Ishikawa (cell line): Measurements from ENCODE around the gene PRR16.

Experiments
- CEBPB ChIP-seq: IDR thresholded peaks from 2 replicates; pipeline ENCODE4 v1.6.1; 2012
- EP300 ChIP-seq: IDR thresholded peaks from 2 replicates; pipeline ENCODE4 v1.6.1; 2012; ENCODE audit warnings: borderline replicate concordance
- RAD21 ChIP-seq: IDR thresholded peaks from 2 replicates; pipeline ENCODE4 v1.6.1; 2012; ENCODE audit warnings: low read depth
- TAF1 ChIP-seq: IDR thresholded peaks from 2 replicates; pipeline ENCODE4 v1.6.1; 2012; ENCODE audit warnings: low read depth, mild to moderate bottlenecking
- TEAD4 ChIP-seq: IDR thresholded peaks from 2 replicates; pipeline ENCODE4 v1.6.1; 2012
- YY1 ChIP-seq: IDR thresholded peaks from 2 replicates; pipeline ENCODE4 v1.6.1; 2012; ENCODE audit warnings: low read depth

DNA sequence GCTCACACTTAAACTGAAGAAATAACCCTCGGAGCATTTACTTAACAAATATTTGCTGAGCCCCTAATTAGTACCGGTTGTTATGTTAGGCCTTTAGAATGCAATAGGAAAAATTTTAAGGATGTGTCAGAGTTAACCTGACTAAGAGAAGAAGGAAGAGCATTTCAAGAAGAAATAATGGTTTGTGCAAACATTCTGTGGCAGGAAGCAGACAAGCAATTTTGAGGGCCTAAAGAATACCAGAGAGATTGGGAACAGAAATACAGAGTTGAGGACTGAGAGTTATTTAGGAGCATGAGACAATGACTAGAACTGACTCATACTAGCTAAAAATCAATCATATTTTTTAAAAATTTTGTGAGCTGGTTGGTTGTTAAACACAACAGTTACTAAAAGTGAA, 218.8 kb downstream of the PRR16 start:
- TF ChIP-seq EP300 (no peak), TAF1 (no peak), TEAD4 (no peak), RAD21 (no peak), CEBPB (no peak), YY1 (no peak)
